Natural killer cell (primary cell): ENCODE measurements around the gene TLCD1. TPM values are rescaled to one million over a fixed set of nuclear protein-coding genes. Genes with fewer than 3 reads are reported as not detected.

ENCODE experiments used
- ATAC-seq, 3 donors: fragments of 150-1000 bp in 2 of 3; fragments of 200-7000 bp in 1 of 3; cut with Tn5 transposase; 1 replicate in 1 of 3; 2 replicates in 2 of 3; pipeline ENCODE4 v1.10.0; 2021; ENCODE audit warnings: mild to moderate bottlenecking in 2 of 3, moderate library complexity in 2 of 3
- DNase-seq, 2 donors: peaks; one replicate each; pipeline versions ENCODE4 v3.0.0 to v3.0.0-alpha.2; 2013 to 2021; ENCODE audit warnings: mixed read lengths in 1 of 2
- H3K27ac ChIP-seq: one replicate; pipeline ENCODE4 v1.5.1; 2013; ENCODE audit warnings: mild to moderate bottlenecking, low read length
- H3K27me3 ChIP-seq: one replicate; pipeline ENCODE4 v1.6.1; 2013; ENCODE audit warnings: low read length; ENCODE audit not compliant: control insufficient read depth, insufficient read depth
- H3K36me3 ChIP-seq: one replicate; pipeline ENCODE4 v1.6.1; 2013; ENCODE audit warnings: low read length; ENCODE audit not compliant: control insufficient read depth, insufficient read depth
- H3K4me1 ChIP-seq: one replicate; pipeline ENCODE4 v1.6.1; 2013; ENCODE audit warnings: low read length; ENCODE audit not compliant: control insufficient read depth, insufficient read depth
- H3K4me3 ChIP-seq: one replicate; pipeline ENCODE4 v1.5.1; 2013; ENCODE audit warnings: low read length
- H3K9me3 ChIP-seq: one replicate; pipeline ENCODE4 v1.6.1; 2013; ENCODE audit warnings: low read length; ENCODE audit not compliant: control insufficient read depth, insufficient read depth
- H3K27ac Mint-ChIP-seq, 2 donors: one replicate each; pipeline ENCODE4 v1.8.0; 2022; ENCODE audit warnings: mild to moderate bottlenecking in 2 of 2, mixed read lengths in 2 of 2, moderate library complexity in 1 of 2
- H3K27me3 Mint-ChIP-seq, 2 donors: one replicate each; pipeline ENCODE4 v1.8.0; 2022; ENCODE audit warnings: low read depth in 2 of 2, mixed read lengths in 2 of 2
- H3K36me3 Mint-ChIP-seq: one replicate; pipeline ENCODE4 v1.8.0; 2022; ENCODE audit warnings: mixed read lengths
- H3K4me1 Mint-ChIP-seq, 2 donors: one replicate each; pipeline ENCODE4 v1.8.0; 2022; ENCODE audit warnings: mixed read lengths in 2 of 2
- H3K4me3 Mint-ChIP-seq: one replicate; pipeline ENCODE4 v1.8.0; 2022; ENCODE audit warnings: mild to moderate bottlenecking, moderate library complexity, mixed read lengths
- H3K9me3 Mint-ChIP-seq, 2 donors: one replicate each; pipeline ENCODE4 v1.8.0; 2022; ENCODE audit warnings: mixed read lengths in 2 of 2
- WGBS: methylation state at CpG from one replicate; pipeline ENCODE4 v1.1.7; 2013; ENCODE audit warnings: missing lambda C conversion rate; ENCODE audit not compliant: insufficient coverage; 5-methylcytosine and 5-hydroxymethylcytosine counted together
- intact Hi-C: fragments of 100-400 bp; cut with micrococcal nuclease; formaldehyde crosslinking; loops from one replicate; pipeline ENCODE4 v1.14.2; 2022
- total RNA-seq, 4 donors: library from RNA; stranded (reverse); fragments of 120-200 nt in 1 of 4; gene quantifications; one replicate each; pipeline versions ENCODE4 v1.2.3 to v1.2.4, GENCODE V29; 2013 to 2022
- TF ChIP-seq, protein P1 (sequence below): fragments of 200-600 bp; IDR thresholded peaks from one replicate; pipeline ENCODE4 v1.8.0; 2022; ENCODE audit warnings: antibody characterized with exemption

Gene TLCD1
- total RNA-seq, 3 donors from 2014 or later (not counting 1 experiment from before 2014, with no cell fraction given) = 1.0 TPM; not detected in 2

GRCh38 chr17:28715217-28715616 is 10.8 kb downstream of the TLCD1 start:
- peaks cover 15 to 28% of the 10 kb centered on the region in 2 donors for H3K27me3 Mint-ChIP-seq
- no peaks in the 10 kb centered on the region for H3K36me3 Mint-ChIP-seq
- Histone ChIP-seq H3K4me3 (no peak overlapping the region), H3K27me3 (peaks cover 14% of the 10 kb centered on the region), H3K36me3 (no peaks in the 10 kb centered on the region), H3K9me3 (no peaks in the 10 kb centered on the region), H3K4me1 (peaks cover 42% of the 10 kb centered on the region), H3K27ac (no peak overlapping the region)
- intact Hi-C loops = loop anchor here (5.0 to 10.0 kb wide), 3 partner anchors 37 to 380 kb away; partner anchors contain the start of genes IFT20, SDF2, SUPT6H and TNFAIP1
- TF ChIP-seq, protein P1, sequence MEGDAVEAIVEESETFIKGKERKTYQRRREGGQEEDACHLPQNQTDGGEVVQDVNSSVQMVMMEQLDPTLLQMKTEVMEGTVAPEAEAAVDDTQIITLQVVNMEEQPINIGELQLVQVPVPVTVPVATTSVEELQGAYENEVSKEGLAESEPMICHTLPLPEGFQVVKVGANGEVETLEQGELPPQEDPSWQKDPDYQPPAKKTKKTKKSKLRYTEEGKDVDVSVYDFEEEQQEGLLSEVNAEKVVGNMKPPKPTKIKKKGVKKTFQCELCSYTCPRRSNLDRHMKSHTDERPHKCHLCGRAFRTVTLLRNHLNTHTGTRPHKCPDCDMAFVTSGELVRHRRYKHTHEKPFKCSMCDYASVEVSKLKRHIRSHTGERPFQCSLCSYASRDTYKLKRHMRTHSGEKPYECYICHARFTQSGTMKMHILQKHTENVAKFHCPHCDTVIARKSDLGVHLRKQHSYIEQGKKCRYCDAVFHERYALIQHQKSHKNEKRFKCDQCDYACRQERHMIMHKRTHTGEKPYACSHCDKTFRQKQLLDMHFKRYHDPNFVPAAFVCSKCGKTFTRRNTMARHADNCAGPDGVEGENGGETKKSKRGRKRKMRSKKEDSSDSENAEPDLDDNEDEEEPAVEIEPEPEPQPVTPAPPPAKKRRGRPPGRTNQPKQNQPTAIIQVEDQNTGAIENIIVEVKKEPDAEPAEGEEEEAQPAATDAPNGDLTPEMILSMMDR = no peak
- WGBS = 57% methylated on average over 1 of the region's 2 CpGs
- peaks cover 29 to 42% of the 10 kb centered on the region in 2 donors for H3K4me1 Mint-ChIP-seq
- no peaks in the 10 kb centered on the region for H3K9me3 Mint-ChIP-seq
- H3K4me3 Mint-ChIP-seq = no peak overlapping the region
- H3K27ac Mint-ChIP-seq = no peak overlapping the region
- no peak for ATAC-seq
- no peak for DNase-seq

GRCh38 chr17:28714281-28714680 is 11.8 kb downstream of the TLCD1 start:
- no peak overlapping the region for H3K27ac ChIP-seq
- Mint-ChIP-seq H3K27ac (no peak overlapping the region), H3K4me3 (no peak overlapping the region), H3K36me3 (no peaks in the 10 kb centered on the region), H3K9me3 (no peaks in the 10 kb centered on the region), H3K4me1 (peaks cover 20 to 33% of the 10 kb centered on the region in 2 donors), H3K27me3 (peaks cover 15 to 27% of the 10 kb centered on the region in 2 donors)
- H3K4me3 ChIP-seq = no peak overlapping the region
- WGBS = 87% methylated on average over 3 of the region's 3 CpGs
- peaks cover 14% of the 10 kb centered on the region for H3K27me3 ChIP-seq
- peaks cover 39% of the 10 kb centered on the region for H3K4me1 ChIP-seq
- no peaks in the 10 kb centered on the region for H3K36me3 ChIP-seq
- TF ChIP-seq, protein P1 = no peak
- intact Hi-C loops = loop anchor here (10.0 kb wide), 1 partner anchor 379 kb away; the partner anchor contains the start of genes IFT20 and TNFAIP1
- DNase-seq (no peak), ATAC-seq (no peak)
- H3K9me3 ChIP-seq = no peaks in the 10 kb centered on the region

DNA sequence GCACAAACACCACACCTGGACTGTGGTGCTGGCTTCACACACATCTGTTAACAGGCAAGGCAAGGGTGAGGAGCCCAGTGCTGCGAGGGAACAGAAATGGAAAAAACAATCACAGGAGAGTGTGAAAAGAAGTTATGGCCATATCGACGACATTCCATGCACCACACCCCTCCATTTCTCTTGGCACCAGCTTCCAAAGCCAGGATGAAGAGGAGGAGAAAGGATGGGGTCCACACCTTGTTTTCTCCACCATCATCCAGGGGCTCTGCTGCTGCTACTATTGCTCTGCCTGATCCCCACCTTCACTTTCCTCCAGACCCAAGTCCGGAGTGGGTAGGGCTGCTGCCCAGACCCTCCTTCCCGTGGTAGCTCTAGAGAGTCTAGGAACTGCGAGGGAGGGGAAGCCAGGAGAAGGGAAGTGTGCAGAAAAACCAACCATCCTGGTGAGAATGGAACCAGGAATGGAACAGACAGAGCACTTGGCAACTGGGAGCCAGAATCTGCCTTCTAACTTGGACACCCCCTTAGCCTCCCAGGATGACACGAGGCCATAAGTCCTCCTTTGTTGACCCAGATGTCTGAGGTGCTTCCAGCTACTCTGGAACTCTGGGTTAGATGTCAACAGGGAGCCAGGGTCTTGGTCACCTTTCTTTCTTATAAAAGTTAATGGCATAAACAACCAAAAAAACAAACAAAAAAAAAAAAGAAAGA is 13.2 kb downstream of the TLCD1 start:
- TF ChIP-seq, protein P1 = no peak
- H3K9me3 ChIP-seq = no peaks in the 10 kb centered on the region
- Mint-ChIP-seq H3K4me1 (peaks cover 18 to 22% of the 10 kb centered on the region in 2 donors), H3K4me3 (peak overlapping the region; percentile 93), H3K9me3 (no peaks in the 10 kb centered on the region), H3K27ac (peak overlapping the region; percentile 80 to 88), H3K36me3 (no peaks in the 10 kb centered on the region), H3K27me3 (peaks cover 15 to 18% of the 10 kb centered on the region in 2 donors)
- H3K27me3 ChIP-seq = peaks cover 14% of the 10 kb centered on the region
- ATAC-seq (no peak), DNase-seq (no peak)
- H3K4me1 ChIP-seq = peaks cover 30% of the 10 kb centered on the region
- H3K36me3 ChIP-seq = no peaks in the 10 kb centered on the region
- no peak overlapping the region for H3K4me3 ChIP-seq
- 97% methylated on average over 4 of the region's 7 CpGs for WGBS
- H3K27ac ChIP-seq = no peak overlapping the region
- intact Hi-C loops = loop anchor here (10.0 kb wide), 1 partner anchor 378 kb away; the partner anchor contains the start of genes IFT20 and TNFAIP1
